Stimulated activated CD4-positive, alpha-beta T cell treated with anti-CD3 and anti-CD28 coated beads, TNF-alpha, amount 100 ng/mL, for 1 hour (primary cell): Measurements from ENCODE around the gene LUZP2.

Experiments
- DNase-seq, 3 donors: peaks; one replicate each; pipeline ENCODE4 v3.0.0-alpha.2; 2020; ENCODE audit warnings: low read depth in 3 of 3, low spot score in 1 of 3

The LUZP2 gene

DNA sequence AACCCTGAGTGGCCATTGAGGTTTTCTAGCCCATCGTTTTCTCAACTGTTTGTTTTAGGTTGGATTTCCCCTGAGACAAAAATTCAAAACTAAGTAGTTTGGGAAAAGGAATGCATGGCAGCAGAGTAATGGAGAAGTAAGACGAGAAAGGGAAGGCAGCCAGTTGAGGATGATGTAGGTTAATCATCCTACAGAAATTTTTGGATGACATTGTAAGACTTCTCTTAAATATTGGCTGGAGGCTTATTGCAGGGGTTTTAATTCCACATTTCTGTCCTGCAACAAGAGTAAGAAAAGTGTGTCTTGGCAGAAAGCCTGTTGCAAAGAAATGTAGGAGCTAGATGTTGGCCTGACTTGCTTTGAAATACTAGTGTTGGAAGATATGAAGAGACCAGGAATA, 308.8 kb downstream of the LUZP2 start:
- DNase-seq: no peak

DNA sequence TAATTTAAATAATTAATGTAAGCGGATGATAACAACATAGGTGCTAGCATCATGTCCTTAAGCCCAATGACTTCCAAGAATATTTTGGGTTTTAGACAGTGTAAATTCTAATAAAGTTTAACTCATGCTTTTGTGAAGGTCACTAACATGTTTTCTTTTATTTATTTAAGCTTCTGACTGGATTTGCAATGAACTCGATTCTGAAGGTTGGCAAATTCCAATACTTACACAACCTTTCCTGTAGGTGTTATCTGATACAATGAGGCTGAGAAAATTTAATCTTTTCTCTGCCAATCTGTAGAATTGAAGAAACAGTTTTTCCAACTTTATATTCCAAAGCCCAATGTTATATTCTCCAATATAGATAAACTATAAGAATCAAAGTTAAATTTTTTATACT, 311.3 kb downstream of the LUZP2 start:
- no peak for DNase-seq

DNA sequence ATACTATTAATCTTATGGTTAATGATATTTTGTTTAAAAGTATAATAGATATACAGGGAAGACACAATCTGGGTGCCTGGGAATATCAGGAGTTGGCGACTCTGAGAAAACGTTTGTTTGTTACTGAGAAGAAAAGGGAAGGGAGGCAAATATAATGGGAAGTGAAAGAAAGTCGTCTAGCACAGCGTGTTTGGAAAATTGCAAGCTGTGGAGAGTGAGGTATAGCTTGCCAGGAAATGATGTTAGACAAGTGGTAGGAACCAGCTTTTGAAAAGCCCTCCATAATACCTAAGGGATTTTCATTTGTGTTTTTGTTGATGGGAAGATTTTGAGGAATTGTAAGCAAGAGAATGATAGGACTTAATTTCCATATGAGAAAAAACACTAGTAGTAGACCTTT, 322.2 kb downstream of the LUZP2 start:
- no peak for DNase-seq

DNA sequence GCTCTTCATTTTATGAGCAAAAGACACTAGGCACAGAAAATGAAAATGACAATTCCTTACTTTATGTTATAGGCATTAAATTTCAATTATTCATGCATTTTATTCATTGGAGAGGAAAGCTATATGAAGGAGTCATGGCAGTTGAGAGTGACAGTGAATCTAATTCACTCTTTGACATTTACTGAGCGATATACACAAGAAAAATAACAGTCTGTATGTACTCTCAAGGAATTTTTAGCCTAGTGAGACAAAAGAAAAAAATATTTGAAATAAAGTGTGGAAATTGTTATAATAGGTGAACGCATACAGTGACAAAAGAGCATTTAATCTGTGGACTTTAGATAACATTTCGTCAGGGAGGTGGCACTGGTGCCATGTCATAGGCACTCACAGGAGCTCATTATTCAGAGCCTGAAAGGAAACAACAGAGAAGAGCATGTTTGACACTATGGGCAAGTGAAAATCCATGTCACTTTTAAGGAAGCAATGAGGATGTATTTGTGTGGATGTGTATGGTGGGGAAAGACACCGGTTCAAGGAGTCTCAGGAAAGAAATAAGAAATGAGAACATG, 323.1 kb downstream of the LUZP2 start:
- DNase-seq: no peak

DNA sequence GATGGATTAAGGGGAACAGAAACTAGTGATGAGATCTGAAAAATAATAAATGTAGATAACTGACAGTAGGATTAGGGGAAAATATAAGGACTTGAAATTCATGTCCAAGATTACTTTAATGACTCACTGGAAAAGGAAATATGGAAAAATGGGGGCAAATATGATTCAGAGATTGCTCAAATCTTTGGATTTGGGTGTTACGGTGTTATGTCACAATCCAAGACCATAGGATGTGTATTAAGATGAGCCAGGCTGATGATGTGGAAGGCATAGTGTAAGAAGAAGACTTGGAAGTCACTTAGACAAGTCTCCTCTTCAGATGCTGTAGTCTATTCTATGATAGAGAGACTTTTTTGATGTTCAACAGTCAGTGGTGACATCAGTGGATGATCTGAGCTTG, 323.7 kb downstream of the LUZP2 start:
- no peak for DNase-seq

DNA sequence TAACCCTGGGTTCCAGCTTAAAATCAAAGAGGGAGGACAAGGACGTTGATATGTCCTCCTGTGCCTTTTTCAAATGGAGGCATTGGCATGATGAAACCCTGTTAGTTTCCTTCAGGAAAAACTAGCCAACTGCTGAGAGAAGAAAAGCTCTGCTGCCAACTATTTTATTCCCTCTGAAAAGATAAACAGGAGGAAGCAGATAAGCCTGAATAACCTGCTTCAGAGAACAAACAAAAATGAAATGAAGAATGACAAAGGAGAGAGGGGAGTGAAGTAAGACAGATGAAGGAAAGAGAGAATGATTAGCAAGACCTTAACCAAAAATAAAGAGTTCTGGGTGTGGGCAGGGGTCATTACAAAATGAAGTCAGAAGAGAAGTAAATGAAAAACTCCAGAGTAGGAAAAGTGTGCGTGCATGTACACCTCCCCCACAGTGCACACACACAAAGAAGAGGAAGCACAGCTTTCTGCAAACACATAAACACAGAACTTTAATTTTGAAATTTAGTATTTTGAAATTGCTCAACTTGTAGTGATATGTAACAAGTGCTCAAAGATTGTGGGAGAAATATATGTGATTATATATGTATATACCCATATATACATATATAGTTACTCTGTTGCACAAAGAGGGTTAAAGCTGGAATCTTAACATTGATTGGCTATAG, 332.2 kb downstream of the LUZP2 start:
- DNase-seq: no peak

DNA sequence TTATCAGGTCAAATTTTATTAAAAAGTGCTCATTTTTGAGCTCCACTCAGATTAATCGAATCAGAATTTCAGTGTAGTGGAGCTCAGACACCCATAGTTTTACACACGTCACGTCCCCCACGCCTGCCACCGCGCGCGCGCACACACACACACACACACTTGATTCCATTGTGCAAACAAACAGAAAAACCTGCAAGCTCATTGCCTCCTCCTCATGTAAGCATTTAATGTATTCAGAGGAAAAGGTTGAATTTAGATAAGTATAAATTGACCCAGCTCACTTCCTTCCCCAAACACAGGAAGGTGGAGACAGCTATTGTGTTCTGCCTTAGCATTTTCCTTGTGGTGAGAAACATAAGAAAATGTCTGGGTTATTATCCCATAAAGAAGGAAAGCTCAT, 336.7 kb downstream of the LUZP2 start:
- no peak for DNase-seq

DNA sequence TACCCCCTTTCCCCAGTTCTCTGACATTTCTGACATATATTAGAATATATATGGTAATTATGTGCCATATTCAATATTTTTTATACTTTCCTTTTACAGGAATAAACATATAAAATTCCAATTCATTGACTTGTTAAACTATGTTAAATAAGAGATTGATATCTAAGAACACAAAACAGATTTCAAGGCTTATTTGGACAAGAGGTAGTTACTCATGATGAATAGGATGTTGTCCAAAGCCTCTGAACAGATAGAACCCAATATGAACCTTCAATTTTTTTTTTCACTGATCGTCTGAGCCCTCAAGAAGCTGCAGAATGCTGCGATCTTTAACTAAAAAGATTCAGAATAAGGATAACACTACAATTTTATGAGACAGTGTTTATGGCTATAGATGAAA, 340.3 kb downstream of the LUZP2 start:
- no peak for DNase-seq

DNA sequence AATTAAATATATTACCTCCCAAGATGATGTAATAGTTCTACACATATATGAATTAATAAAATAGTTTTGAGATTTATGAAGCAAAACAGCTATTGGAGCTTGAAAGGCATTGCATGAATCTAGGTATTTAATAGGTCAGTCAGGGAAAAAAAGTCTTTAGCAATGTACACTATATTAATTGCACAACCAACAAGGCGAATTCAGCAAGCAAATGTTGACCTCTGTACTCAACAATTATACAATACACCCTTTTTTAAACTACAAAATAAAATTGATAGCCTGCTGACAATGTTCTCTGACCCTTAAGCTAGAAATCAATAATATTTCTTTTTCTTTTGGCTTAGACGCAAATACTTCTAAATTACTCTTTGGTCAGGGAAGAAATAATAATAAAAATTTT, 345.5 kb downstream of the LUZP2 start:
- DNase-seq: no peak

DNA sequence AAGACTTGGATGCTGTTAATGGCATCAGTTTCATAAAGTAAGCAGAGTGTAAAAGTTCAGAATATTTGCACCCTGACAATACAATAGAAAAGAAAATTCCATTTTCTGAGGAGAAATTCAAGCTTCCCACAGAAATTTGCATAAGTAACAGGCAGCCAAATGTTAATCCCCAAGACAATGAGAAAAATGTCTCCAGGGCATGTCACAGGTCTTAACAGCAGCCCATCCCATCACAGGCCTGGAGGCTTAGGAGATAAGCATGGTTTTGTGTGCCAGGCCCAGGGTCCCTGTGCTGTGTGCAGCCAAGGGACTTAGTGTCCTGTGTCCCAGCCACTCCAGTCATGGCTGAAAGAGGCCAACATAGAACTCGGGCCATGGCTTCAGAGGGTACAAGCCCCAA, 347.6 kb downstream of the LUZP2 start:
- no peak for DNase-seq

DNA sequence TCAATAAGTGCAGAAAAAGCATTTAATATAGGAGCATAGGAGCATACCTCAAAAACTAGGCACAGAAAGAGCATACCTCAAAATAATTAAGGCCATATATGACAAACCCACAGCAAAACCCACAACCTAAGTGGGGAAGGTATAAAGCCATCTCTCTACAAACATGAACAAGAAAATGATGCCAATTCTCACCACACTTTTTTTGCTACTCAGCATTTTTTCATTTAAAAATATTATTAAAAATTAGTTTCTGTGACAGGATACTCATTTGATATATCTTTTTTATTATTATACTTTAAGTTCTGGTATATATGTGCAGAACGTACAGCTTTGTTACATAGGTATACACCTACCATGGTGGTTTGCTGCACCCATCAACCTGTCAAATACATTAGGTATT, 352.0 kb downstream of the LUZP2 start:
- DNase-seq: no peak

DNA sequence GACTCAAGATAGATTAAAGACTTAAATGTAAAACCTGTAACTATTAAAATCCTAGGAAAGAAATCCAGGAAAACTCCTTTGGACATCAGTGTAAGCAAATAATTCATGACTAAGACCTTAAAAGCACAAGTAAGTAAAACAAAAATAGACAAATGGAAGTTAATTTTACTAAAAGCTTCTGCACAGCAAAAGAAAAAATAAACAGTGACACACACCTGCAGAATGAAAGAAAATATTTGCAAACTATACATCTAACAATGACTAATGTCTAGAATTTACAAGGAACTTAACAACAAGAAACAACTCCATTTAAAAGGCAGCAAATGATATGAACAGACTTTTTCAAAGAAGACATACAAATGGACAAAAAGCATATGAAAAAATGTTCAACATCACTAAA, 359.1 kb downstream of the LUZP2 start:
- no peak for DNase-seq

DNA sequence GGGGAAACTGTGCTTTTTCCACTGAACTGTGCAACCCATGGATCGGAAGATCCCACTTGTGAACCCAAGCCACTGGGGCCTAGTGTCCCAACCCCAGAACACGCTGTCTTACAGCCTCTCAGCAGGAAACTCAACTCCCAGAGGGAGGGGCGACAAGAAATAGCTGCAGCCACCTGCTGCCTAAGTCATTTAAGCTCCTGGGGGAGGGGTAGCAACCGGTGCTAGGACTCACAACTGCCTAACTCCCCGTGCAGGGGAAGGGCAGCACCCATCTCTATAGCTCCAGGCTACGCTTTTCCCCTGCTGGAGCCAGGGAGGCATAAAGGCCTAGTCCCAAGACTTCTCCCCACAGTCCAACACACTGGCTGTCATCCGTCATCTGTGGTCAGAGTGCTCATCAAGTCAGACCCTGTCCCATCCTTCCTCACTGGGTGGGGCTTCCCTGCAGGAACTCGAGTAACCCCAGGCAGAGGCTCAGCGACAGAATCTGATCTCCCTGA, 363.0 kb downstream of the LUZP2 start:
- no peak for DNase-seq

DNA sequence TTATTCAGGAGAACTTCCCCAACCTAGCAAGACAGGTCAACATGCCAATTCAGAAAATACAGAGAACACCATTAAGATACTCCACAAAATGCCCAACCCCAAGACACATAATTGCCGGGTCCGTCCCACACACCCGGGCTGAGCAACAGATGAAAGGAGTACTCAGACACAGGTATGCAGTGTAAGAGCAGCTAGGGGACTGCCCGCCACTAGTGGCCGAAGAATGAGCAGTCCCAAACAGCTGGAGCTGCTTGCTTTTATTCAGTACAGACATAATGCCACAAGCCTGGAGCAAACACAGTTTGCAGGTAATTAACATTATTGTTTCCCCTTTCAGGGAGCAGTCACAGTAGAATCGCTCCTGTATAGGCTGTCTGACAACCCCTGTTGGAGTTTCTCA, 364.6 kb downstream of the LUZP2 start:
- no peak for DNase-seq

DNA sequence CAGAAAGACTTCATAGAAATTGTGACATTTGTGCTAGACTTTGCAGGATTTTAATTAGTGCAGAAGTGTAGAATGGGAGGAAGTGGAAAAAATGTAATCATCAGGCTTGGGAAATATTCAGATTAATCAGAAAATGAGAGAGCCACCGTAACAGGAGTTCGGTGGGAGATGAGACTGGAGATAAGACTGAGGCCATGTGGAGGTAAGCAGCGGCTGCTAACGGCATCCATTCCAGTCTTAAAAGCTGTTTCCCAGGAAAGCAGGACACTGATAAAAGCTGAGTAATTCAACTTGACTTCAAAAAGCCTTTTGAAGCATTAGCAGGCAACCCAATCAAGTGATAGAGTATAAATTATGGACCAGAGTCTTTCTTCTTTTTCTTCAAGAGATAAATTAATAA, 369.9 kb downstream of the LUZP2 start:
- DNase-seq: no peak

DNA sequence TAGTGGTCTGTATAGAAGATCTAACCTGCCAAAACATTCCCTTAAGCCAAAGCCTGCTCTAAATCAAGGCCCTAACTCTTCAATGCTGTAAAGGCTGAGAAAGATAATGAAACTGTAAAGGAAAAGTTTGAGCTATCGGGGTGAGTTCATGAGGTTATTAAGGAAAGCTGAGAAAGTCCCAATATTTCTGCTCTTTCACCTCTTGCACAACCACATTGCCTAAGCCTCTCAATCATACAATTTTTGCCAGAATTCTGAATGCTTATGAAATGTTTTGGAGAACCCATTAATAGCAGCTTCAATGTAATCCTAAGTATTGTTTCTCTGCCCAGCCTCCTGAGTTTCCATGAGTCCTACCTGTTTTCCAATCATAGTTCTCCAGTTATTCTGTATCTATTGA, 373.2 kb downstream of the LUZP2 start:
- DNase-seq: no peak

DNA sequence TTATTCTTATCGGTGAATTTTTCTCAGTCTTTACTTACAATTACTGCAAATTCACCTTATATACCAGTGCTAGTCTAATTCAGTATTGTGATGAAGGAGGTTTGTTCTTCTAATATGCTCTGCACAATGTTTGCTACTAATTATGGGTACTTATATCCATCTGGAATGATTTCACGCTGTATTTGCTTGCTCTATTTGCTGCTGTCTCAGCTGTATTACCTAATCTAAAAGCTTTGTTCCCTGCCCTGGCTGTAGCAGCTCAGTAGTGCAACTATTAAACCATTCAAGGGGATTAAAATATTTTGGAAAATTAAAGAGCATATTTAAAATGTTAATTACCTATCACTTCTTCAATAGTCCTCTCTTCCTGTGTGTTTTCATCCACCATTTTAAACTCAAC, 375.3 kb downstream of the LUZP2 start:
- DNase-seq: no peak

DNA sequence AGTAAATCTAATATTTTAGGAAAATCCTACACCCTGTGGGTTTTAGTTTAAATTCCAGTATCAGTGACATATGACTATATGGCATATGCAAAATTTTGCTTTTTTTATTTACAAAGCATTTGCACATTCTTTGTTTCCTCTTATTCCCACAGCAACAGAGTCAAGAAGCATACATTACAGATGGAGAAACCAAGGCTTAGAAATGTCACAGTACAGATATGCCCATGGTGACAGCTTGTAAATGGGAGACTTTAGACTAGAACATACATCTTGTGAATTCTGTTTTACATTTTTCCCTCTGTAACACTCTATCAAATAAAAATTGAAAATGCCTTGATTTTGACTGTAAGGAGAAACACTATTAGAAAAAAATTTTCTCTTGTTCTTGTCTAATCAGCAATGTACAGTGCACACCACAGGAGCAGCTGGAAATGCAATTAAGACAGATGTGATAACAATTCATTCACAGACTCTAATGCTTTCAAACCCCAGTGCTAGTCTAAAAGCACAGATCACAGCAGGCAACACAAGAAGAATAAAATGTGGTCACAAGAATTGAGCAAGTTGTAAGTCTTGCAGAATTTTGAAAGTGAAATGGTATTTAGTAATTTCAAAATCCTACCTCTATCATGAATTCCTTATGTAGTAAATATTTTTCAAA, 375.9 kb downstream of the LUZP2 start:
- DNase-seq: no peak

DNA sequence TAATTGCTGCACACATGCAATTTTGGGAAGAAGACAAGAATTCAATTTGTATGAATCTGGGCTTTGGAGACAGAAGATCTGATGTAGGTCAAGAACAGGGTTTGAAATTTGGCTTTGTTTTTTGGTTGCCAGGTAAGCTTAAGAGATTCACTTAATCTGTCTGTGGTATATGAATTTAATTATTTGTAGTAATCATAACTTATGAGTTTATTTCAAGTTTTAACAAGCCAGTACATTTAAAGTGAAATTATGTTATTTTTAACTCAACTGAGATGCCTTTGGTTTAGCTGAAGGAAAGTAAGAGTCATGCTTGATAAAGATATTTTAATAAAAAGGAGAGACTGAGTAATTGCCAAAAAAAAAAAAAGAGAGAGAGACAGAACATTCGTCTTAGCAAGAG, 384.1 kb downstream of the LUZP2 start:
- DNase-seq: no peak

DNA sequence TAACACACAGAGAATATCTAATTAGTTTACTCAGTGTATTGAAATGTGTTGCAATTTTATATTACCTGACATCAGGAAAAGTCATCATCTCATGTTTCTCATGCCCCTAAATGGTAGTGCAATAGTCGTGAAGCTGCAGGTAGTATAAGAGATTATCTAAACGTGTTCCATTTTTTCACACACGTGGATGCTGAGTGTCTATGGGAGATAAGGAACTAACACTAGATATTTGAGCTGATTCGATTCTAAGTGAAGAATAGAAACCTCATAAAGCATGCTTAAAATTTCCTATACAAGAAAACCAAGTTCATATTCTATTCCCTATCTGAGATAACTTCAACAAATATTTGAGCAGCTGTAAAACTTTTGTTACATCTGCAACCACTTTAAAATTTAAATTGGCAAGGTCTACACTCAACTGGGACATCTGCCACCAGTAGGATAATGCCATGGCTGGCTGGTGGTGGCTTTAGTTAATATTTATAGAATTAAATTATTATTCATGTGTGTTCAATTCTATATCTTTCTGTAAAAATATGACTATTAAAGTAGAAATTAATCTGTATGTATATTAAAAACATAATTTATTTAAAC, 388.8 kb downstream of the LUZP2 start:
- DNase-seq: no peak

DNA sequence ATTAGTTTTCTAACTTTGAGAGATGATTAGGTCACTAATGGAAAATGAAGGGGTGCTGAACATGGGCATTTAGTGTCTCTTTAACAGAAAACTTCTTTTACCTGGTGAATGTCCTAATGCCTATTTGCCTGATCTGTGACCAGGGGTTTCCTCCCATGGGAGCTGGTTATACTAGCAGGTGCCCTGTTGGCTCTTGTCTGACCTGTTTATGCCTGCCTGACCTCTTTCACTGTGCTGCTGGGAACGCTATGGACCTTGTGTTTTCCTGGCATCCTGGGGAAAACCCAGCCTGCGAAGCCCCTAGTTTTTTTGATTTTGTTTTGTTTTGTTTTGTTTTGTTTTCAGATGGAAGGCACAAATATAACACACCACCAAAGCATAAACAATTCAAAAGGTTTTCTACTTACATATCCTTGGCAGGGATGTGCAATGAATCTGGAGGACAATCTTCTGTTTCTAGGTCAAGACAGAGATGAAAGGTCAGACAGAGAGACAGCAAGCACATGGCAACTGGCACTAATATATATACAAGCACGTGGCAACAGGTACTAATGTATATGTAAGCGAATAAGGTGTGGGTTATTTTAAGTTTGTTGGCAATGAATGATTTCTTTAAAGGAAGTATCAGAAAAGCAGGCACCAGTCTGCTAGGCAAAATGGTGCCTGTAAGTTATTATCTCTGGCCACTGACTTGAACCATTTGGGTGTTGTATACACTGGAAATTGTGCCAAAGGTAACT, 390.2 kb downstream of the LUZP2 start:
- DNase-seq: no peak

DNA sequence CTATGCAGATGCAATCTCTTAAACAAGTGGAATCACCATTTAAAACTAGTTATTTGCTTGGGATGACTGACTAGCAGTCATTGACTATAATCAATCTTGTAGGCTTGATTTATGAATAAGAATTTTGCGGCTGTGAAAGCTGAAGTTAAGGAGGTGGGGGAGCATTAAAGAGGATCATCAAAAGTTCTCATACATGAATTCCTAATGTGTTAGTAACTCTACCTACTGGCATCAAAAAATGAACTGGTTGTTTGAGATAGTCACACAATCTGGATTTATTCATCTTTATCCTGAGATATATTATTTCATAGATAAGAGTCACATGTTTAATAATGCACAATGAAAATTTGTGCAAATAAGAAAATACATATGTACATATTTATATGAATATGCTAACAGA, 393.6 kb downstream of the LUZP2 start:
- no peak for DNase-seq
